Measurements from ENCODE around the gene RALA. TPM values are rescaled to one million over a fixed set of nuclear protein-coding genes. Genes with fewer than 3 reads are reported as not detected.

The RALA gene
- total RNA-seq, 2 experiments from 2014 or later, result 24.5 to 27.5 TPM

- Histone ChIP-seq H3K27me3 (ENCODE audit: control insufficient read depth in 1 of 2, insufficient read depth in 2 of 2, low read length in 2 of 2) (peaks cover 3 to 4% of the 10 kb centered on the region in 2 experiments), H3K27ac (ENCODE audit: low read depth in 1 of 2, low read length in 2 of 2) (no peak overlapping the region), H3K36me3 (ENCODE audit: insufficient read depth, low read length) (no peaks in the 10 kb centered on the region), H3K9me3 (ENCODE audit: control insufficient read depth in 1 of 2, insufficient read depth in 1 of 2, low read length in 2 of 2) (no peaks in the 10 kb centered on the region), H3K4me1 (ENCODE audit: insufficient read depth, low read length) (peaks cover 2% of the 10 kb centered on the region), H3K4me3 (ENCODE audit: low read length) (no peak overlapping the region)
- Mint-ChIP-seq H3K4me3 (no peak overlapping the region), H3K36me3 (ENCODE audit: low read depth) (no peaks in the 10 kb centered on the region), H3K4me1 (ENCODE audit: low read depth) (peaks cover 3% of the 10 kb centered on the region), H3K27me3 (peaks cover 5% of the 10 kb centered on the region), H3K9me3 (no peaks in the 10 kb centered on the region), H3K27ac (no peak overlapping the region)
- TF ChIP-seq CTCF (IDR thresholded peaks at IDR 0.05), result no peak
- intact Hi-C loops (cut with DNase I, micrococcal nuclease), result no loop called here
- ChIA-PET CTCF (interaction anchor here (1.5 kb wide), 1 partner anchor 10 kb away, joined by 4 read pairs; no protein-coding TSS in a partner anchor), POLR2A (no interaction called here)
- ATAC-seq (ENCODE audit: poor library complexity) (no peak), DNase-seq (no peak)
Measured at GRCh38 chr7:39617005-39617404, 6.4 kb upstream of the RALA start.

DNA sequence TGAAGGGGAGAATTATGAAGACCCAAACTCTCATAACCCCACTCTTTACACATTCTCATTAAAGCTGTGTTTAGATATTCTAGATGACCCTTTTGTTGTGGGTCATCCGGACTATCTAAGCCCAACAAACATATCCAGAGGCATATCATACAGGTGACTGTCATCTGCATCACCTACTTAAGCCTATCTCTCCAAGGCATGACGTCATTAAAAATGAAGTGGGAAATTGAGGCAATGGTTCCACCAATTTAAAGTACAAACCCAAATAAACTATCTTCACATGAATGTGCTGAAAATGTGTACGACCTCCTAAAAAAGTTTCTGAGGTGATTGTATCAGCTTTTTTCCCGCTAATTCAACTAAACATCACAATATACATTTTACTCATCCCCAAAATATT, 4.5 kb upstream of the RALA start:
- Histone ChIP-seq H3K4me3 (ENCODE audit: low read length) (no peak overlapping the region), H3K9me3 (ENCODE audit: control insufficient read depth in 1 of 2, insufficient read depth in 1 of 2, low read length in 2 of 2) (no peaks in the 10 kb centered on the region), H3K4me1 (ENCODE audit: insufficient read depth, low read length) (peaks cover 13% of the 10 kb centered on the region), H3K27ac (ENCODE audit: low read depth in 1 of 2, low read length in 2 of 2) (no peak overlapping the region), H3K36me3 (ENCODE audit: insufficient read depth, low read length) (no peaks in the 10 kb centered on the region), H3K27me3 (ENCODE audit: control insufficient read depth in 1 of 2, insufficient read depth in 2 of 2, low read length in 2 of 2) (peaks cover 0 to 4% of the 10 kb centered on the region in 2 experiments)
- CTCF ChIA-PET, result interaction anchor here (0.6 to 1.9 kb wide), 4 partner anchors 9 to 516 kb away, joined by 3 to 8 read pairs (median 4); partner anchors contain the start of gene SUGCT
- no peak for TF ChIP-seq CTCF (IDR thresholded peaks at IDR 0.05)
- Mint-ChIP-seq H3K4me1 (ENCODE audit: low read depth) (peaks cover 11% of the 10 kb centered on the region), H3K36me3 (ENCODE audit: low read depth) (peaks cover under 1% of the 10 kb centered on the region), H3K4me3 (no peak overlapping the region), H3K9me3 (no peaks in the 10 kb centered on the region), H3K27ac (no peak overlapping the region), H3K27me3 (peaks cover 5% of the 10 kb centered on the region)
- no peak for ATAC-seq (ENCODE audit: poor library complexity)
- intact Hi-C loops (cut with DNase I, micrococcal nuclease), result no loop called here
- DNase-seq, result no peak
- POLR2A ChIA-PET, result no interaction called here

- Histone ChIP-seq H3K4me1 (ENCODE audit: insufficient read depth, low read length) (peaks cover 24% of the 10 kb centered on the region), H3K4me3 (ENCODE audit: low read length) (no peak overlapping the region), H3K9me3 (ENCODE audit: control insufficient read depth in 1 of 2, insufficient read depth in 1 of 2, low read length in 2 of 2) (no peaks in the 10 kb centered on the region), H3K27ac (ENCODE audit: low read depth in 1 of 2, low read length in 2 of 2) (no peak overlapping the region), H3K27me3 (ENCODE audit: control insufficient read depth in 1 of 2, insufficient read depth in 2 of 2, low read length in 2 of 2) (no peaks in the 10 kb centered on the region), H3K36me3 (ENCODE audit: insufficient read depth, low read length) (no peaks in the 10 kb centered on the region)
- intact Hi-C loops (cut with DNase I, micrococcal nuclease), result loop anchor here in 1 of 2 experiments (5.0 kb wide), 1 partner anchor 38 kb away; no protein-coding TSS in a partner anchor
- peaks cover 11% of the 10 kb centered on the region for H3K36me3 Mint-ChIP-seq (ENCODE audit: low read depth)
- TF ChIP-seq CTCF (IDR thresholded peaks at IDR 0.05), result no peak
- peaks cover 26% of the 10 kb centered on the region for H3K4me1 Mint-ChIP-seq (ENCODE audit: low read depth)
- no peak overlapping the region for H3K4me3 Mint-ChIP-seq
- ATAC-seq (ENCODE audit: poor library complexity) (no peak), DNase-seq (no peak)
- no peak overlapping the region for H3K27ac Mint-ChIP-seq
- H3K9me3 Mint-ChIP-seq, result no peaks in the 10 kb centered on the region
- CTCF ChIA-PET, result interaction anchor here (3.6 kb wide), 1 partner anchor 40 kb away, joined by 22 read pairs; no protein-coding TSS in a partner anchor
- POLR2A ChIA-PET, result interaction anchor here (1.2 kb wide), 1 partner anchor 11 kb away, joined by 4 read pairs; no protein-coding TSS in a partner anchor
- H3K27me3 Mint-ChIP-seq, result no peaks in the 10 kb centered on the region
Measured at GRCh38 chr7:39620486-39620885, 2.9 kb upstream of the RALA start.
